ENCODE measurements around the gene RAB8B. TPM values are rescaled to one million over a fixed set of nuclear protein-coding genes. Genes with fewer than 3 reads are reported as not detected.

The RAB8B gene
- total RNA-seq, 1 experiment from 2014 or later, result 33.8 TPM

DNA sequence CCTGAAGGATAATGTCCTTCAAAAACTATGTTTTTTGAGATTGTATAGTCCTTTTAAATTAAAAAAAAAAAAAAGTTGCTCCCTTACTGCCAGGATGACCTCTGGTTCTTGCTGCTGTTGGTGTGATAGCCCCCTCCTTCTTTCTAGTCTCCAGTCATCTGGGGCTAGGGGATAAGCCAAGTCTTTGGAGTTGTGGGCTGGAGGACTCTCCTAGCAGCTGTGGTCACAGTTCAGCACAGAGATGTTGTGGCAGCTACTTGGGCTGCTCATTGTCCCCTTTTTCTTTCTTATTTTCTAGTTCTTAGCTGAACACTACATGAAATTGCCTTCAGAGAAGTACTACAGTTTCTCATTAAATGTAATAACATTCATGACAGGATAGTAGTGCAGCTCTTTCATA lies 48.8 kb downstream of the RAB8B start:
- Histone ChIP-seq H4K20me1 (ENCODE audit: control insufficient read depth, insufficient read depth, insufficient read length) (no peaks in the 10 kb centered on the region), H3K79me1 (ENCODE audit: insufficient read depth, low read depth, low read length, poor library complexity, severe bottlenecking) (no peaks in the 10 kb centered on the region), H3K9ac (ENCODE audit: extremely low read depth, insufficient read length, low read length) (no peak overlapping the region), H3K14ac (ENCODE audit: insufficient read depth, low read length) (no peak overlapping the region), H3K9me3 (ENCODE audit: control insufficient read depth, low read depth, low read length) (no peaks in the 10 kb centered on the region), H3K27me3 (ENCODE audit: insufficient read depth, low read length) (no peaks in the 10 kb centered on the region), H2BK120ac (ENCODE audit: low read depth, low read length, poor library complexity, severe bottlenecking) (no peak overlapping the region), H3K56ac (ENCODE audit: insufficient read length, low read depth, low read length) (no peak overlapping the region), H3K27ac (ENCODE audit: insufficient read length, low read depth, low read length) (no peak overlapping the region), H4K8ac (replicated peaks; ENCODE audit: insufficient read length, low read depth, low read length) (no peak overlapping the region), H2BK12ac (ENCODE audit: insufficient read length, low read depth, low read length) (no peak overlapping the region), H4K5ac (ENCODE audit: insufficient read length, low read depth, low read length) (no peak overlapping the region), H3K79me2 (ENCODE audit: insufficient read depth, low read length) (no peaks in the 10 kb centered on the region), H3K23ac (ENCODE audit: insufficient read length, low read depth, low read length) (no peak overlapping the region), H2BK5ac (ENCODE audit: insufficient read length, low read length) (no peak overlapping the region), H2AFZ (ENCODE audit: low read length) (no peak overlapping the region), H2AK5ac (ENCODE audit: insufficient read length, low read length) (no peak overlapping the region), H3T11ph (ENCODE audit: low read length) (no peak overlapping the region), H2BK20ac (ENCODE audit: low read depth, low read length, poor library complexity, severe bottlenecking) (no peak overlapping the region), H3K18ac (ENCODE audit: insufficient read length, low read depth, low read length) (no peak overlapping the region), H3K4ac (ENCODE audit: low read depth, low read length) (no peak overlapping the region), H3K4me2 (ENCODE audit: insufficient read depth, insufficient read length, low read length) (no peak overlapping the region), H3K4me1 (ENCODE audit: insufficient read depth, low read length) (no peaks in the 10 kb centered on the region), H3K23me2 (ENCODE audit: insufficient read length, low read depth, low read length, poor library complexity, severe bottlenecking) (no peaks in the 10 kb centered on the region), H2BK15ac (ENCODE audit: low read depth, low read length) (no peak overlapping the region), H4K91ac (ENCODE audit: insufficient read length, low read depth, low read length) (no peak overlapping the region)
- TF ChIP-seq, protein P1, sequence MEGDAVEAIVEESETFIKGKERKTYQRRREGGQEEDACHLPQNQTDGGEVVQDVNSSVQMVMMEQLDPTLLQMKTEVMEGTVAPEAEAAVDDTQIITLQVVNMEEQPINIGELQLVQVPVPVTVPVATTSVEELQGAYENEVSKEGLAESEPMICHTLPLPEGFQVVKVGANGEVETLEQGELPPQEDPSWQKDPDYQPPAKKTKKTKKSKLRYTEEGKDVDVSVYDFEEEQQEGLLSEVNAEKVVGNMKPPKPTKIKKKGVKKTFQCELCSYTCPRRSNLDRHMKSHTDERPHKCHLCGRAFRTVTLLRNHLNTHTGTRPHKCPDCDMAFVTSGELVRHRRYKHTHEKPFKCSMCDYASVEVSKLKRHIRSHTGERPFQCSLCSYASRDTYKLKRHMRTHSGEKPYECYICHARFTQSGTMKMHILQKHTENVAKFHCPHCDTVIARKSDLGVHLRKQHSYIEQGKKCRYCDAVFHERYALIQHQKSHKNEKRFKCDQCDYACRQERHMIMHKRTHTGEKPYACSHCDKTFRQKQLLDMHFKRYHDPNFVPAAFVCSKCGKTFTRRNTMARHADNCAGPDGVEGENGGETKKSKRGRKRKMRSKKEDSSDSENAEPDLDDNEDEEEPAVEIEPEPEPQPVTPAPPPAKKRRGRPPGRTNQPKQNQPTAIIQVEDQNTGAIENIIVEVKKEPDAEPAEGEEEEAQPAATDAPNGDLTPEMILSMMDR (conservative IDR thresholded peaks at IDR 0.05), result no peak
- no peak for DNase-seq
- H3K36me3 Mint-ChIP-seq (ENCODE audit: insufficient read depth in 1 of 3, low read depth in 3 of 3), result peaks cover 4 to 22% (median 15%) of the 10 kb centered on the region in 3 experiments; a peak in 6 of 7 replicates
- no peaks in the 10 kb centered on the region for H3K27me3 Mint-ChIP-seq (ENCODE audit: low read depth)
- H3K27ac Mint-ChIP-seq, result no peak overlapping the region
- H3K4me1 Mint-ChIP-seq, result peaks cover 7 to 16% of the 10 kb centered on the region in 2 experiments; a peak in 3 of 4 replicates
- H3K9me3 Mint-ChIP-seq, result peaks cover 11 to 20% of the 10 kb centered on the region in 2 experiments; a peak in 4 of 5 replicates
- H3K4me3 Mint-ChIP-seq, result no peak overlapping the region

Data from H9 (cell line).